Muscle of back (tissue), 11 donors: ENCODE measurements around the gene RRP9. TPM values are rescaled to one million over a fixed set of nuclear protein-coding genes. Genes with fewer than 3 reads are reported as not detected.

Experiments used
- DNase-seq, 3 donors: peaks; one replicate each; pipeline versions ENCODE4 v3.0.0 to v3.0.0-alpha.2; 2013
- polyA plus RNA-seq, 10 donors: library from polyadenylated mRNA; unstranded; fragments of 120-200 nt; gene quantifications; one replicate each; pipeline ENCODE4 v1.2.1, GENCODE V29; 2013; ENCODE audit not compliant: insufficient read length in 10 of 10

RRP9 gene
- polyA plus RNA-seq, 10 donors: 12.2 to 16.8 (median 14.0) TPM

DNA sequence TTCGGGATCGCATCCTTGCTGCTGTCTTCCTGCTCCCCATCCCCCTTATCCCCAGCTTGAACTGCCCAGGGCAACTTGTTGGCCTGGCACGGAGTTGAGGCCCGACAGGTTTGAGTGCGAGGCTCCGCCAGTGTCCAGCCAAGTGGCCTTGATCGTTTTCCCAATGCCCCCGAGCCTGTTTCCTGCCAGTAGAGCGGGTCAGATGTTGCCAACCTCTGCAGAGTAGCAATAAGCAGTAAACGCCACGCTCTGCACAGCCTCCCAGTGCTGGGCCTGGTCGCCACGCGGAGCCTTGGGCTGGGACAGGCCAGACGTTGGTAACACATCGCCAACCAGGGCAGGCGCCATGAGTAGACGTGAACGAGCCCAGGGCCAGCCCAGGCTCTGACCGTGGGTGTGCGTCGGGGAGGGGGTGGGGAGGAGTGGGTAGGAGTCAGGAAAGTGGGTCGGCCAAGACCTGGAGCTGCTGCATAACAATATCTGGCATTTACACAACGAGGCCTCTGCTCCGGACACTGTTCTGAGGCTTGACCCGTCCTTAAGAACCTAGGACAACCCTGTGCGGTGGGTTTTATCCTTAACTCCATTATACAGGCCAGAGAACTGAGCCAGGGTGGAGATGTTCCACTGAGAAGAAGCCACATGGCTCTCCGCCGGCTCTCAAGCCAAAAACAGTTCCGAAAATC lies 32.7 kb upstream of the RRP9 start:
- no peak for DNase-seq

- no peak for DNase-seq
These were observed 29.6 kb upstream of the RRP9 start for GRCh38 chr3:51971350-51971749.

DNA sequence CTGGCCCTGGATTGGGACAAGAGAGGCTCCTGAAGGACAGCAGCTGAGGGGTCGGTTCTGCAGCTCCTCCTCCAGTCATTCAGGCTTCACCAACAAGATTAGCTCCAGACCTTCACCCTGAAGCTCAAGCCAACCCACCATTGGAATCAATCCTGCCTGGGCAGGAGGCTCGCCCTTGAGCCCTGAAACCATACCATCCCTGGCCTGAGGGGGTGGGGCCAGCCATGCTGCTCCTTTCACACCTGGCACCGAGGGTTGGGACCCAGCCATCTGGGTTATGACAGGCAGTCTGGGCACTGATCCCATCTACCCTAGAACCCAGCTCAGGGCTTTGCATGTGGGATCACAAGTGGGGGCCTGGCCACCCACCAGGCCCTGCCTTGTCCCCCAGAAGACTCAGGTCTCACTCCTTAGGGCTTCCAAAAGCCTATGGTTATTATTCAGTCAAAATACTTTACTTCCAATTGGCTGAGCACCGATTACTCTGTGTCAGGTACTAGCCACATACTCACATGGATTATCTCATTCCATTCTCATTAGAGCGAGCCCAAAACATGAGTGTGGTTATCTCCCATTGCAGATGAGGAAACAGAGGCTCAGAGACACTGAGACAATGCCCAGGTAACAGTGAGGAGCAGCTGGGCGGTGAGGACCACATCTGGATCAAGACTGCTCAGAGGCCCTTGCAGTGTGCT lies 29.0 kb upstream of the RRP9 start:
- DNase-seq: no peak

GRCh38 chr3:51969841-51970240 lies 28.1 kb upstream of the RRP9 start:
- DNase-seq: no peak

GRCh38 chr3:51968883-51969678 lies 27.4 kb upstream of the RRP9 start:
- DNase-seq: no peak

GRCh38 chr3:51968170-51968775 lies 26.6 kb upstream of the RRP9 start:
- no peak for DNase-seq

DNA sequence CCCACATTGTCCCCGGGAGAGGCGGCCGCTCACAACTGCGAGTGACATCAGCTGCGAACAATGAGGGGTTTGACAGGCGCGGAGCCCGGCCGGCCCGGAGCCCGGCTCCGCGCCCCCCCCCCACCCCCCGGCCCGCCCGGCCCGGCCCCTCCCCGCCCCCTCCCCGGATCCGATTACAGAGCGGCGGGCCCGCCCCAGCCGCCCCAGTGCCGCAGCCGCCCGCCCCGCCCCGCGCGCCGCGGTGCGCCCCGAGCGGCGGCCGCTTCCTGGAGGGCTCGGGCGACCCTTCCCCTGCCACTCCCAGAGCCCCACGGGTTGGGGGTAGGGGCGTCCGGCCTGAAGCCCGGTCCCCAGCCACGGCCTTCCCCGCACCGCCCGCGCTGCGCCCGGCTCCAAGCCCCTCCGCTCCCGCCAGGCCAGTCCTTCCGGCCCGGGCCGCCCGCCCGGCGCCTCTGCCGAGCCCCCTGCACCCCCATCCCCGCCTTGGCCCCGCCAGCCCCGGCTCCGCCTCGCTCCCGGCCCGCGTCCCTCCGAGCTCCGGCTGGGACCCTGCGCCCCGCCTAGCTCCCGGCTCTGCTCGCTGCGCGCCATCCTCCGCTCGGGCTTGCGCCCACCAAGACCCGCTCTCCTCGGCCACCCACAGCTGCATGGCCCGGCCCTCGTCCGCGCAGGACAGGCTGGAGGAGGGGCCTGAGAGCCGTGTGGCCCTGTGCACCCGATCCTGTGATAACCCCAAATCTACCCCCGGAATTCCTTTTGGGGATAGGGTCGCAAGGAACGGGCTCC lies 25.9 kb upstream of the RRP9 start, which contains the start of gene PCBP4:
Gene PCBP4 (minus strand): TSS at position 71 of the 786 bp plus-strand sequence. CDS start 6,214 bp downstream, outside the sequence.
- DNase-seq: peak in 2 of 3 donors; percentile 75 to 88

GRCh38 chr3:51966922-51967383 lies 25.2 kb upstream of the RRP9 start:
- peak in 1 of 3 donors; percentile 60 for DNase-seq

- no peak for DNase-seq
These were observed 24.8 kb upstream of the RRP9 start for GRCh38 chr3:51966486-51966885.

DNA sequence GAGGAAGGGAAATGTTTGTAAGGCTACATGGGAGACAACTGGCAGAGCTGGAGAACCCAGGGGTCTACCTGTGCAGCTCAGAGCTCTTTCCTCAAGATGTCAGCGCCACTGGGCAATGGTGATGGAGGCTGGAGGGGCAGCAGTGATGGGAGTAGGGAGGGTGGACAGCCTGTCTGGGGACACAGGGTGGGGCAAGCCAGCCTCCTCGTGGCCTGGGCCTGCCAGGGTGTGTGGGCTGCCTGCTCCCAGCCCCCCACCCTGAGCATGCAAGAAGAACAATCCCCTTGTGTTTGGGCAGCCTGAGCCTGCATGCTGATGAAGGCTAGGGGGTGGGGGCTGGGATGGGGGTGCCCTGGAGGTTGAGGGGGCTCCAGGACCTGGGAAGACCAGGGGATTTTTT lies 24.3 kb upstream of the RRP9 start:
- DNase-seq: no peak

- DNase-seq: no peak
These were observed 22.8 kb upstream of the RRP9 start for GRCh38 chr3:51964521-51964920.

DNA sequence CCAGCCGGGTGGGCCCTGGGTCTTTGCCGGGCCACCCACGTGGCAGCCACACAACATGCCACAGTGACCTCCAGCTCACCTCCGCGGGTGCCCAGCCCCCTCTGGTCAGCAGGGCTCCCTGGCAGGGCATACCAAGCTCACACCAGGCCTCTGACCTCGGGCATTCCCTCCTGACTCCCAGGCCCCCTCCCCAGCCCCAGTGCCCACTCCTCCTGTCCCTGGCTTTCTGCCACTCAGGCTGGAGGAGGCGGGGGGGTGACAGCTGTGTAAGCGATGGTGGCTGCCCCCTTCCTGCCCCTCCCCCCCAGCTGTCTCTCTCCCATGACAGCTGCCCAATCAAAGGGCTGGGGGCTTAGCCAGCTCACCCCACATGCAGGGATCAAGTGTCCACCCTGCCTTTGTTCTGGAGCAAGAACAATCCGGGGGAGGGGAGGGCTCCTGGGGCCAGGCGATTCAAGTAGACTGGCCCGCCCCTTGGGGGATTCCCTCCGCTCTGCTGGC lies 22.3 kb upstream of the RRP9 start:
- DNase-seq: peak in 2 of 3 donors; percentile 67 to 69

DNA sequence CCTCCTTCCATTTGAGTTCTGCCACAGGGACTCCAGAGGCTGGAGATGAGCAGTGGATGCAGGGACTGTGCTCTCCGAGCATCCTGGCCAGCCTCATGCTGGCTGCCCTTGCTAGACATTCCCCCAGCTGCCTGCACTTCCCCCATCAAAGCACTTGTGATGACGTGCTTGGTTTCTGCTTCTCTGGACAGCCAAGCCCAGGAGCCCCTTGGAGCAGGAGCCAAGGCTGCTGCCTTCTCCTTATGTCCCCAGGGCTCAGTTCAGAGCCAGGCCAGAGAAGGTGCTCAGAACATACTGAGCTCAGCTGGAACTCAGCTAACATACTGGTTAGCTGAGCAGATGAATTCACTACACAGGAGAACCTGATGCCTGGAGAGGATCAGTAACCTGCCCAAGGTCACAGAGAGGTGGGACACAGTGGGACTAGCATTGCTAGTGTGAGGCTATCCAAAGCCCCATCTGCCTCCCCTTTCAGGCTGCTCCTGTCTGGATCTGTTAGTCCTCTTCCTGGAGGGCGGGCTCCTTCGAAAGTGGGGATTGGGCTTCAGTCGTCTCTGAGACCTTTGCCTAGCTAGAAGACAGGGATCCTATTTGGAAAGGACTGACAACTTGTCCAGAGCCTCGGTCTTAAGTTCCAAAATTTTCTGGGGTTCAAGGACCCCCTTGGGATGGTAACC lies 21.3 kb upstream of the RRP9 start:
- DNase-seq: peak in 1 of 3 donors; percentile 70

DNA sequence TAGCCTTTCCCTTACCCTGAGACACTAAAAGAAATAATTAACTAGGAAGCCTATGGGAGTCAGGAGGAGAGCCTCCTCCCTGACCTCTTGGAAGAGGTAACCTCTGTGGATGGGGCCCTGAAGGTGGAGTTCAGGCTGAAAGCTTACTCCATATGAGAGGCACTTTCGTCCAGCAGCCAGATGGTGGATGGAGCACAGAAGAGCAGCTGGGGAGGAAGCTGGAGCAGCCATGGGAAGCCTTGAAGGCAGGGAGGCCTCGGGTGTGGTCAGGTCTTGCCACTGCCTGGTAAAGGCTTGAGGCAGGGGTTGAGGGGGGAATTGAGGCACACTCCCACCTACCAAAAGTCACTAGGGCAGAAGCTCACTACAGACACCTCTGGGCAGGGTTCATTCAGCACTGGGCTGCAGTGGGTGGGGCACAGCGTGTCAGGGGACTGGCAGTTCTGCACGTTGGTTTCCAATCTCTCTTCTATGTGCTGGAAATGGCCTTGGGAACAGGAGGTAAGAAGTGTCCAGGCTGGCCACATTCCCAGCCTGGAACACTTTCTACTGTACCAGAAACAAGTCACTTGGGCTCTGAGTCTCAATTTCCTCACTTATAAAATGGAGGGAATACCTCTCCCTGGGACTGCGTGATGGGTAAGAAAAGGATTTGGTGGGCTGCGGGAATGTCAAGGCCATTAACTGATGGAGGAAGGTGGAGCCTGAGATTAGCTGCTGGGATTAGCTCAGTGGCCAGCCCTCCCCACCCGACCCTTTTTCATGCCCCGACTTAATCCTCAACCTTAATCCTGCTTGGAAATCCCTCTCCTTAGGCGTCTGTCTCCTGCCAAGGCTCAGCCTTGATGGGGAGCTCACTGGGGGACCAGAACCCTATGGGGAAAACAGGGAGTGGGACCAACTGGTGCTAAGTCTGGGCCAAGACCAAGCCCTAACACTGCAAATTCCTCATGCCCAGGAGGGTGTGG lies 20.2 kb upstream of the RRP9 start:
- no peak for DNase-seq

GRCh38 chr3:51961011-51961410 lies 19.3 kb upstream of the RRP9 start:
- DNase-seq: no peak

GRCh38 chr3:51960386-51960785 lies 18.7 kb upstream of the RRP9 start:
- no peak for DNase-seq

DNA sequence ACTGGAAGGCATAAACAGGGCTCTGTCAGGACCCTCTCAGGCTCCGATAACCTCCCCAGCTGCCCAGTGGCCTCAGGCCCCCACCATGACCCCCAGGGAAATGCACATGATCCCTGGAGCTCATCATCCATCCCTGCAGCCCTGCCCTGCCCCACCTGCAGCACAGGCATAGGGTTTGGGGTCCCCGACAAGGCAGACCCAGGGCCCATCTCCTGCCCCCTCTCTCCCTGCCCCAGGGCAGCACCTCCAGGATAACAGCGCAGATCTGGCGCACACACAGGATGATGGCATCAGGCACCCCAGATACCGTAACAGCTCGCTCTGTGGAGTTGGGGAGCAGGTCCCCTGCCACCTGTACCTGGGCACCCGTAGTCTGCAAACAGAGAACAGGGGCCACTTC lies 17.9 kb upstream of the RRP9 start:
- peak in 1 of 3 donors; percentile 1 for DNase-seq

DNA sequence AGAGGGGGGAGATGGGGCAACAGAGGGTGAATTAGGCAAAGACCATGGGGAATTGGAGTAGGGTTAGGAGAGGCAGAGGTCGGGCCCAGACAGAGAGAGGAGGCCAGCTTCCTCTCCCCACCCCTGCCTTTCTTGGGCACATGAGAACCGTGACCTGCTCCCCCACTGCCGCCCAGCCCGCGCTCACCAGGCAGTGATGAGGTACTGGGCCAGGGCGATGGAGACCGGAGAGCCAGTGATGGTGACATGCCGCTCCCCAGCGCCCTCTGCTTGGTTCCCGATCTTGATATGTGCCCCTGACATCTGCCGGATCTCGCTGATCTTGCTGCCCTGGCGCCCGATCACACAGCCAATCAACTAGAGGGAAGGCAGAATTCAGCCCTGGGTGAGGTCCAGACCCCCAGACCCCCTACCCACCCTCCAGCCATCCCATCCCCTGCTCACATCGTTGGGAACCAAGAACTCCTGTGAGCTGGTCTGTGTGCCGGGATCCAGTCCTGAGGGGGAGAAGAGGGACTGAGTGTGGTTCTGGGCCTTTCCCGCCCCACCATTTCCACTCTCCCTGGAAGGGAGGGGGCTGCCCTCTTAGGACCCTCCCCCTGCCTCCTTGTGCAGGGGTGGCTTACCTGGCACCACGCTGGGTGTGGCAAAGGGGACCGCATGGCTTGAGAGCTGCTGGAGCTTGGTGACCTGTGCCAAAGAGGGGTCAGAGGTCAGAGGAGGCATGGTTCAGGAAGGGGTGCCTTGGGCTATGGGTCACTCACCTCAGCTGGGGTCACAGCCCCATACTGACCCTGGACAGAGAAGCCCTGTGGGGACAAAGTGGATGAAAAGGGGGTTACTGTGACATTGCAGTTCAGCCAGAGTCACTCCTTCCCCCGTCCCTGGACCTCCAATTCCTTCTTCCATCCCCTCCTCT lies 17.2 kb upstream of the RRP9 start:
- DNase-seq: peak in 1 of 3 donors; percentile 3
